Endothelial cell (in vitro differentiated cells): ENCODE results near the gene CLIP3. TPM values are rescaled to one million over a fixed set of nuclear protein-coding genes. Genes with fewer than 3 reads are reported as not detected.

Source experiments
- DNase-seq: peaks from one replicate; pipeline ENCODE4 v3.0.0; 2021; ENCODE audit warnings: low spot score
- H3K27ac Mint-ChIP-seq: one replicate; pipeline ENCODE4 v1.8.0; 2021; ENCODE audit warnings: mixed read lengths, inconsistent platforms; ENCODE audit not compliant: unreplicated experiment
- H3K27me3 Mint-ChIP-seq: one replicate; pipeline ENCODE4 v1.8.0; 2021; ENCODE audit warnings: mild to moderate bottlenecking, moderate library complexity, mixed read lengths, inconsistent platforms; ENCODE audit not compliant: unreplicated experiment
- H3K36me3 Mint-ChIP-seq: one replicate; pipeline ENCODE4 v1.8.0; 2021; ENCODE audit warnings: mild to moderate bottlenecking, low read depth, mixed read lengths, inconsistent platforms; ENCODE audit not compliant: unreplicated experiment
- H3K4me1 Mint-ChIP-seq: one replicate; pipeline ENCODE4 v1.8.0; 2021; ENCODE audit warnings: mild to moderate bottlenecking, mixed read lengths, inconsistent platforms; ENCODE audit not compliant: unreplicated experiment
- H3K4me3 Mint-ChIP-seq: one replicate; pipeline ENCODE4 v1.8.0; 2021; ENCODE audit warnings: mild to moderate bottlenecking, mixed read lengths, inconsistent platforms; ENCODE audit not compliant: unreplicated experiment
- H3K9me3 Mint-ChIP-seq: one replicate; pipeline ENCODE4 v1.8.0; 2021; ENCODE audit warnings: mixed read lengths, inconsistent platforms; ENCODE audit not compliant: unreplicated experiment
- total RNA-seq: library from RNA; stranded (reverse); fragmentation: NEBNext Ultra II Directional; extraction: Animal tissue kit (Norgen Biotek cat#: 25700); gene quantifications from one replicate; pipeline ENCODE4 v1.2.1, GENCODE V29; 2021; ENCODE audit not compliant: unreplicated experiment
- TF ChIP-seq, protein P1 (sequence below): fragments of 200-600 bp; sonication (generic); IDR thresholded peaks from one replicate; pipeline ENCODE4 v1.5.0; 2021; ENCODE audit warnings: antibody characterized with exemption; ENCODE audit not compliant: unreplicated experiment

Gene CLIP3
- total RNA-seq, 1 donor from 2014 or later = 94.8 TPM

GRCh38 chr19:35996777-35997176, 35.9 kb downstream of the CLIP3 start:
- Mint-ChIP-seq H3K9me3 (no peaks in the 10 kb centered on the region), H3K27ac (no peak overlapping the region), H3K4me3 (peak overlapping the region; percentile 89), H3K36me3 (peaks cover 8% of the 10 kb centered on the region), H3K4me1 (peaks cover 9% of the 10 kb centered on the region), H3K27me3 (no peaks in the 10 kb centered on the region)
- TF ChIP-seq, protein P1, sequence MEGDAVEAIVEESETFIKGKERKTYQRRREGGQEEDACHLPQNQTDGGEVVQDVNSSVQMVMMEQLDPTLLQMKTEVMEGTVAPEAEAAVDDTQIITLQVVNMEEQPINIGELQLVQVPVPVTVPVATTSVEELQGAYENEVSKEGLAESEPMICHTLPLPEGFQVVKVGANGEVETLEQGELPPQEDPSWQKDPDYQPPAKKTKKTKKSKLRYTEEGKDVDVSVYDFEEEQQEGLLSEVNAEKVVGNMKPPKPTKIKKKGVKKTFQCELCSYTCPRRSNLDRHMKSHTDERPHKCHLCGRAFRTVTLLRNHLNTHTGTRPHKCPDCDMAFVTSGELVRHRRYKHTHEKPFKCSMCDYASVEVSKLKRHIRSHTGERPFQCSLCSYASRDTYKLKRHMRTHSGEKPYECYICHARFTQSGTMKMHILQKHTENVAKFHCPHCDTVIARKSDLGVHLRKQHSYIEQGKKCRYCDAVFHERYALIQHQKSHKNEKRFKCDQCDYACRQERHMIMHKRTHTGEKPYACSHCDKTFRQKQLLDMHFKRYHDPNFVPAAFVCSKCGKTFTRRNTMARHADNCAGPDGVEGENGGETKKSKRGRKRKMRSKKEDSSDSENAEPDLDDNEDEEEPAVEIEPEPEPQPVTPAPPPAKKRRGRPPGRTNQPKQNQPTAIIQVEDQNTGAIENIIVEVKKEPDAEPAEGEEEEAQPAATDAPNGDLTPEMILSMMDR = no peak
- no peak for DNase-seq

GRCh38 chr19:35995048-35995993, 37.4 kb downstream of the CLIP3 start, which contains the start of gene SDHAF1:
Gene SDHAF1 (plus strand): TSS chr19:35995188. CDS start chr19:35995275, 87 bp downstream.
- TF ChIP-seq, protein P1 = no peak
- Mint-ChIP-seq H3K4me3 (peak within 1 kb of the TSS; percentile 89), H3K36me3 (peaks cover 4% of the 10 kb centered on the region), H3K27me3 (peaks cover 3% of the 10 kb centered on the region), H3K27ac (peak within 1 kb of the TSS; percentile 77), H3K9me3 (no peaks in the 10 kb centered on the region), H3K4me1 (peaks cover 9% of the 10 kb centered on the region)
- DNase-seq = peak; percentile 91

DNA sequence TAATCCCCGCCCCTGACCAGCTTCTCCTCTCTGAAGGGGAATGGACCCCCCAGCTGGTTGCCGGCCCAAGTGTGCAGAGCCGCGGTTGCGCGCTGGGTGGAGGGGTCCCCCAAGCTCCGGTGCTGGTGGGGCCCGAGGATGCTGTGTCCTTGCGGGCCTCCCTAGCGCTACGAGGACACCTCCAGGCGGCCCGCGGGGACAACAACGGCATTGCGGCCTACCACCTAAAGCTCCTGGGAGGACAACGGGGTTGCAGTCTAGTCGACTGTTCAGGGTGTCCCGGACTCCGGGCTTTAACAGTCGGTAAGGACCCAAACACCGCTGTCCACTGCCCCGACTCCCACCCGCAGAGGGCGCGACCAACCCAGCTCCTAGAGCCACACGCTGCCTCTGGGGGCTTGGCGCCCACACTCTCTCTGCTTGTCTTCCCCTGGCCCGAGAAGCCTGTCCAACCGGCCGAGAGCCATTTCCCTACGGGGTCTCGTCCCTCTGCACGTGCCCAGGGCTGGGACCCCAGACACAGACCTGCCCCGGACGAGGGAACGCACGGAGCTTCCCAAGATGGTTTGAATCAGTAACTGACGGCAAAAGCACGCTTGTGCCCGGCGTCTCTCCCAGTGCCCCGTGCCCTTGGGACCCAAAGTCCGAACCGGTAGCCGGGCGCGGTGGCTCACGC, 38.6 kb downstream of the CLIP3 start:
- peaks cover 4% of the 10 kb centered on the region for H3K36me3 Mint-ChIP-seq
- peaks cover 9% of the 10 kb centered on the region for H3K4me1 Mint-ChIP-seq
- H3K4me3 Mint-ChIP-seq = peak overlapping the region; percentile 15
- TF ChIP-seq, protein P1 = no peak
- peaks cover 4% of the 10 kb centered on the region for H3K27me3 Mint-ChIP-seq
- no peak for DNase-seq
- no peak overlapping the region for H3K27ac Mint-ChIP-seq
- H3K9me3 Mint-ChIP-seq = no peaks in the 10 kb centered on the region

- no peak overlapping the region for H3K27ac Mint-ChIP-seq
- no peaks in the 10 kb centered on the region for H3K9me3 Mint-ChIP-seq
- H3K4me1 Mint-ChIP-seq = peaks cover 9% of the 10 kb centered on the region
- TF ChIP-seq, protein P1 = no peak
- no peak overlapping the region for H3K4me3 Mint-ChIP-seq
- H3K27me3 Mint-ChIP-seq = peaks cover 4% of the 10 kb centered on the region
- DNase-seq = no peak
- H3K36me3 Mint-ChIP-seq = peaks cover 4% of the 10 kb centered on the region
These were observed 39.5 kb downstream of the CLIP3 start for GRCh38 chr19:35992907-35993765.
